Central memory CD8-positive, alpha-beta T cell (primary cell): ENCODE results near the gene OR51D1.

Source experiments
- ATAC-seq: fragments of 150-1000 bp; cut with Tn5 transposase; replicated peaks from 2 replicates; pipeline ENCODE4 v1.10.0; 2022; ENCODE audit warnings: mild to moderate bottlenecking, moderate FRiP score, moderate number of reproducible peaks; ENCODE audit not compliant: poor library complexity, severe bottlenecking; ENCODE audit errors: extremely low read depth
- DNase-seq, 2 donors: peaks; one replicate each; pipeline ENCODE4 v3.0.0; 2021; ENCODE audit warnings: low spot score in 2 of 2
- H3K27ac Mint-ChIP-seq: one replicate; pipeline ENCODE4 v1.8.0; 2022; ENCODE audit warnings: low read depth, mild to moderate bottlenecking, moderate library complexity, mixed read lengths
- H3K27me3 Mint-ChIP-seq: one replicate; pipeline ENCODE4 v1.8.0; 2022; ENCODE audit warnings: mixed read lengths
- H3K36me3 Mint-ChIP-seq: one replicate; pipeline ENCODE4 v1.8.0; 2022; ENCODE audit warnings: mild to moderate bottlenecking, moderate library complexity, mixed read lengths; ENCODE audit not compliant: insufficient read depth
- H3K4me1 Mint-ChIP-seq: one replicate; pipeline ENCODE4 v1.8.0; 2022; ENCODE audit warnings: mixed read lengths
- H3K4me3 Mint-ChIP-seq: one replicate; pipeline ENCODE4 v1.8.0; 2022; ENCODE audit warnings: mild to moderate bottlenecking, moderate library complexity, mixed read lengths
- H3K9me3 Mint-ChIP-seq: one replicate; pipeline ENCODE4 v1.8.0; 2022; ENCODE audit warnings: mixed read lengths

OR51D1 gene

GRCh38 chr11:4626207-4627099, 10.8 kb upstream of the OR51D1 start:
- DNase-seq: peak in 1 of 2 donors; percentile 21
- Mint-ChIP-seq H3K4me1 (no peaks in the 10 kb centered on the region), H3K36me3 (peaks cover 1% of the 10 kb centered on the region), H3K4me3 (no peak overlapping the region), H3K27me3 (peaks cover 59% of the 10 kb centered on the region), H3K27ac (no peak overlapping the region), H3K9me3 (peaks cover 9% of the 10 kb centered on the region)
- no peak for ATAC-seq

DNA sequence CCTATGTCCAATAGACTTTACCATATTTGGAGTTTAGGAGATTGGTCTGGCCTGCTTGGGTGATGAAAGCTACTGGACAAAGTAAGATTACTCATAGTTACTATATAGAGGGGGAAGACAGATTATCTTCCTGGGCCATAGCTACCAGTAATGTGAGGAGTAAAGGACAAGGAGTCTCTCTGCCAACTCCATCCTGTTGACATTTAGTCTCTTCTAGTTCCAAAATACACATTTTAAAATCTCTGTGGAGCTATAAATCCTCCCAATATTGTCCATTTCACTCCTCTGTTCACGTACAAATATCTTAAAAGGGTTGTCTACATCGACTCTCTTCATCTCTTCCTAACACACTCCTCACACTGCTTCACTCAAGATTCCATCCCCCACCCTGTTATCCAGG, 1.1 kb upstream of the OR51D1 start:
- Mint-ChIP-seq H3K27me3 (peaks cover 5% of the 10 kb centered on the region), H3K27ac (no peak overlapping the region), H3K4me1 (no peaks in the 10 kb centered on the region), H3K4me3 (no peak overlapping the region), H3K9me3 (no peaks in the 10 kb centered on the region), H3K36me3 (no peaks in the 10 kb centered on the region)
- ATAC-seq (no peak), DNase-seq (no peak)

DNA sequence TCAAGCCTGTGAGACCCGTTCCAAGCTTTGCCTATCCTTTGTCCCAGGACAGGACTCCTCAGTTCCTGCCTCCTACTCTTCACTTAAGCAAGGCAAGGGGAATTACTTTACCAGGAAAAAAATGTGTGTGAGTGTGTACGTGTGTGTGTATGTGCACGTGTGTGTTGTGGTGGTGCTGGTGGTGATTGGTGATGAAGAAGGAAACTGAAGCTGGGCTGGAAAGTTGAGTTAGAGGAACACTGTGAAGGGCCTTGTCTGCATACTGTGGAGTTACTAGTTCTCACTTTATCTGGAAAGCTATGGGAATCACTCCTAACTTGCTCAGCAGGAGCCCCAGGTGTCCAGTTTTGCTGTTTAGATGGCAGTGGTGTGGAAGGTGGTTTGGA, 378 bp downstream of the OR51D1 start:
- no peak overlapping the region for H3K27ac Mint-ChIP-seq
- H3K4me1 Mint-ChIP-seq: no peaks in the 10 kb centered on the region
- H3K9me3 Mint-ChIP-seq: no peaks in the 10 kb centered on the region
- ATAC-seq (no peak), DNase-seq (no peak)
- no peaks in the 10 kb centered on the region for H3K36me3 Mint-ChIP-seq
- H3K4me3 Mint-ChIP-seq: no peak overlapping the region
- H3K27me3 Mint-ChIP-seq: no peaks in the 10 kb centered on the region

DNA sequence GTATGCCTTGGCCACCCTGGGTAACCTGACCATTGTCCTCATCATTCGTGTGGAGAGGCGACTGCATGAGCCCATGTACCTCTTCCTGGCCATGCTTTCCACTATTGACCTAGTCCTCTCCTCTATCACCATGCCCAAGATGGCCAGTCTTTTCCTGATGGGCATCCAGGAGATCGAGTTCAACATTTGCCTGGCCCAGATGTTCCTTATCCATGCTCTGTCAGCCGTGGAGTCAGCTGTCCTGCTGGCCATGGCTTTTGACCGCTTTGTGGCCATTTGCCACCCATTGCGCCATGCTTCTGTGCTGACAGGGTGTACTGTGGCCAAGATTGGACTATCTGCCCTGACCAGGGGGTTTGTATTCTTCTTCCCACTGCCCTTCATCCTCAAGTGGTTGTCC, 2.7 kb downstream of the OR51D1 start:
- Mint-ChIP-seq H3K9me3 (no peaks in the 10 kb centered on the region), H3K4me1 (no peaks in the 10 kb centered on the region), H3K4me3 (no peak overlapping the region), H3K36me3 (no peaks in the 10 kb centered on the region), H3K27ac (no peak overlapping the region), H3K27me3 (peaks cover 10% of the 10 kb centered on the region)
- ATAC-seq (no peak), DNase-seq (no peak)

- DNase-seq (no peak), ATAC-seq (no peak)
- no peak overlapping the region for H3K27ac Mint-ChIP-seq
- peaks cover 10% of the 10 kb centered on the region for H3K27me3 Mint-ChIP-seq
- H3K4me3 Mint-ChIP-seq: no peak overlapping the region
- H3K36me3 Mint-ChIP-seq: no peaks in the 10 kb centered on the region
- H3K4me1 Mint-ChIP-seq: no peaks in the 10 kb centered on the region
- no peaks in the 10 kb centered on the region for H3K9me3 Mint-ChIP-seq
Measured at GRCh38 chr11:4641501-4641900, 4.2 kb downstream of the OR51D1 start.

- H3K27me3 Mint-ChIP-seq: peaks cover 10% of the 10 kb centered on the region
- no peaks in the 10 kb centered on the region for H3K9me3 Mint-ChIP-seq
- DNase-seq: no peak
- no peaks in the 10 kb centered on the region for H3K4me1 Mint-ChIP-seq
- H3K36me3 Mint-ChIP-seq: no peaks in the 10 kb centered on the region
- no peak for ATAC-seq
- no peak overlapping the region for H3K27ac Mint-ChIP-seq
- H3K4me3 Mint-ChIP-seq: no peak overlapping the region
Measured at GRCh38 chr11:4642043-4642442, 4.8 kb downstream of the OR51D1 start.

- no peak for DNase-seq
- Mint-ChIP-seq H3K27ac (no peak overlapping the region), H3K36me3 (no peaks in the 10 kb centered on the region), H3K4me3 (no peak overlapping the region), H3K27me3 (peaks cover 10% of the 10 kb centered on the region), H3K4me1 (no peaks in the 10 kb centered on the region), H3K9me3 (no peaks in the 10 kb centered on the region)
- no peak for ATAC-seq
Measured at GRCh38 chr11:4643076-4643475, 5.8 kb downstream of the OR51D1 start.

GRCh38 chr11:4643682-4644081, 6.4 kb downstream of the OR51D1 start, which contains the start of gene OR51E1:
Gene OR51E1, plus strand, starts transcription at chr11:4643982. Its CDS starts 8,545 bp downstream, at chr11:4652527.
- ATAC-seq (no peak), DNase-seq (no peak)
- Mint-ChIP-seq H3K4me3 (no peak within 1 kb of the TSS), H3K27ac (no peak within 1 kb of the TSS), H3K4me1 (no peaks in the 10 kb centered on the region), H3K36me3 (no peaks in the 10 kb centered on the region), H3K27me3 (peaks cover 10% of the 10 kb centered on the region), H3K9me3 (no peaks in the 10 kb centered on the region)

GRCh38 chr11:4644233-4644632, 7.0 kb downstream of the OR51D1 start:
- peaks cover 10% of the 10 kb centered on the region for H3K27me3 Mint-ChIP-seq
- no peak for ATAC-seq
- no peaks in the 10 kb centered on the region for H3K36me3 Mint-ChIP-seq
- H3K9me3 Mint-ChIP-seq: no peaks in the 10 kb centered on the region
- no peak for DNase-seq
- H3K4me3 Mint-ChIP-seq: no peak overlapping the region
- no peak overlapping the region for H3K27ac Mint-ChIP-seq
- no peaks in the 10 kb centered on the region for H3K4me1 Mint-ChIP-seq

GRCh38 chr11:4645974-4646373, 8.7 kb downstream of the OR51D1 start:
- Mint-ChIP-seq H3K36me3 (no peaks in the 10 kb centered on the region), H3K27me3 (peaks cover 10% of the 10 kb centered on the region), H3K27ac (no peak overlapping the region), H3K4me3 (no peak overlapping the region), H3K9me3 (no peaks in the 10 kb centered on the region), H3K4me1 (no peaks in the 10 kb centered on the region)
- ATAC-seq: no peak
- DNase-seq: no peak

DNA sequence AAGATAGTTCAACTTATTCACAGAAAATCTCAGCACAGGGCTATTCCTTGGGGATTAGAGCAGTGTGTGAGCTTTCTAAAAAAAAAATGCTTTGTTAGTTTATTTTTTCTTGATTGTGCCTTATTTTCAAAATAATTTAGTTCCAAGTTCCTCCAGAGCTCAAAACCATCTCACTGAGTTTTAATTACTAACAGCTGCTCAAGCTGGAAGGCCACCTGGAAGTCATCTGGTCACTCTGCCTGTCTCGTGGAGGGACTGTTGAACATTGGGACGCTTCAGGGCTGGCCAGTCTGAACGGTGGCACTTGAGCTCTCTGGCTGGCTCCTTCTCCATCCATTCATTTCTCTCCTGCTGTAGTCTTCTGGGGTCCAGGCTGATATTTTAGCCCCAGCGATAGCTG, 10.5 kb downstream of the OR51D1 start:
- DNase-seq: no peak
- peaks cover under 1% of the 10 kb centered on the region for H3K9me3 Mint-ChIP-seq
- no peaks in the 10 kb centered on the region for H3K36me3 Mint-ChIP-seq
- no peak overlapping the region for H3K27ac Mint-ChIP-seq
- H3K27me3 Mint-ChIP-seq: peaks cover 10% of the 10 kb centered on the region
- no peaks in the 10 kb centered on the region for H3K4me1 Mint-ChIP-seq
- H3K4me3 Mint-ChIP-seq: no peak overlapping the region
- no peak for ATAC-seq

DNA sequence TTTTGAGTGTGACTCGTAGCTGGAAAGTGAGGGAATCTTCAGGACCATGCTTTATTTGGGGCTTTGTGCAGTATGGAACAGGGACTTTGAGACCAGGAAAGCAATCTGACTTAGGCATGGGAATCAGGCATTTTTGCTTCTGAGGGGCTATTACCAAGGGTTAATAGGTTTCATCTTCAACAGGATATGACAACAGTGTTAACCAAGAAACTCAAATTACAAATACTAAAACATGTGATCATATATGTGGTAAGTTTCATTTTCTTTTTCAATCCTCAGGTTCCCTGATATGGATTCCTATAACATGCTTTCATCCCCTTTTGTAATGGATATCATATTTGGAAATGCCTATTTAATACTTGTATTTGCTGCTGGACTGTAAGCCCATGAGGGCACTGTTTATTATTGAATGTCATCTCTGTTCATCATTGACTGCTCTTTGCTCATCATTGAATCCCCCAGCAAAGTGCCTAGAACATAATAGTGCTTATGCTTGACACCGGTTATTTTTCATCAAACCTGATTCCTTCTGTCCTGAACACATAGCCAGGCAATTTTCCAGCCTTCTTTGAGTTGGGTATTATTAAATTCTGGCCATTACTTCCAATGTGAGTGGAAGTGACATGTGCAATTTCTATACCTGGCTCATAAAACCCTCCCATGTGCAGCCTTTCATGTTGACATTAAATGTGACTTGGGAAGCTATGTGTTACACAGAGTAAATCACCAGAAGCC, 17.5 kb downstream of the OR51D1 start:
- no peak overlapping the region for H3K27ac Mint-ChIP-seq
- ATAC-seq: no peak
- H3K9me3 Mint-ChIP-seq: peaks cover 5% of the 10 kb centered on the region
- no peaks in the 10 kb centered on the region for H3K4me1 Mint-ChIP-seq
- no peak overlapping the region for H3K4me3 Mint-ChIP-seq
- no peak for DNase-seq
- H3K36me3 Mint-ChIP-seq: no peaks in the 10 kb centered on the region
- no peaks in the 10 kb centered on the region for H3K27me3 Mint-ChIP-seq
